A549 (cell line): ENCODE results near the gene DAO. TPM values are rescaled to one million over a fixed set of nuclear protein-coding genes. Genes with fewer than 3 reads are reported as not detected.

Source experiments
- ATAC-seq, 2 experiments: fragments of 200-7000 bp in 1 of 2; fragments of >200 bp in 1 of 2; cut with Nextera tagmentation in 1 of 2; cut with Tn5 transposase in 1 of 2; 3 replicates each; pipeline versions ENCODE4 v1.8.0 to v1.9.1; 2018 to 2020; ENCODE audit warnings: mild to moderate bottlenecking in 1 of 2, moderate library complexity in 1 of 2
- CTCF ChIA-PET: fragments of 300-600 bp; sonication (Branson Sonifier 250); formaldehyde crosslinking; extraction: SDS; loops from one replicate; lab custom pipeline; 2021; ENCODE audit warnings: antibody characterized with exemption, inconsistent platforms; lab: Yijun Ruan, JAX
- POLR2A ChIA-PET: fragments of 350-600 bp; formaldehyde crosslinking; extraction: SDS; loops from one replicate; lab custom pipeline; 2021; ENCODE audit warnings: antibody characterized with exemption, inconsistent platforms; lab: Yijun Ruan, JAX
- DNase-seq, 2 experiments: peaks; one replicate each; pipeline versions ENCODE4 v3.0.0 to v3.0.0-alpha.2; 2011 to 2016; ENCODE audit warnings: low read depth in 1 of 2, low spot score in 1 of 2
- FAIRE-seq: peaks from 2 replicates; lab custom pipeline; 2011; peaks lifted over from hg19 to GRCh38; lab: Jason Lieb, UNC
- H3K27ac ChIP-seq, 2 experiments: fragments of >200 bp; sonication (Bioruptor Twin); formaldehyde crosslinking; 3 replicates each; pipeline ENCODE4 v1.5.1; 2016 to 2017
- H3K4me1 ChIP-seq: fragments of >200 bp; sonication (Bioruptor Twin); formaldehyde crosslinking; 3 replicates; pipeline ENCODE4 v1.6.1; 2016
- H3K4me2 ChIP-seq: fragments of >200 bp; sonication (Bioruptor Twin); formaldehyde crosslinking; 3 replicates; pipeline ENCODE4 v1.6.1; 2016
- H3K4me3 ChIP-seq: fragments of >200 bp; sonication (Bioruptor Twin); formaldehyde crosslinking; 3 replicates; pipeline ENCODE4 v1.5.1; 2016
- H3K9me3 ChIP-seq: fragments of >200 bp; sonication (Bioruptor Twin); formaldehyde crosslinking; 3 replicates; pipeline ENCODE4 v1.6.1; 2016
- ATOH8 ChIP-seq: fragments of 250-450 bp; sonication (Bioruptor Pico); IDR thresholded peaks from 2 replicates; pipeline ENCODE4 v1.5.0; 2020; ENCODE audit warnings: low read depth, mild to moderate bottlenecking, moderate library complexity
- BHLHE40 ChIP-seq: IDR thresholded peaks from 2 replicates; pipeline ENCODE4 v1.6.1; 2012; ENCODE audit warnings: low read depth, low read length, inconsistent platforms
- CBX2 ChIP-seq: fragments of 200-600 bp; sonication (generic); IDR thresholded peaks from 2 replicates; pipeline ENCODE4 v1.6.1; 2016; ENCODE audit warnings: low read depth, mild to moderate bottlenecking, borderline replicate concordance
- CEBPB ChIP-seq, 2 experiments: fragments of >200 bp in 1 of 2; sonication (Bioruptor Twin) in 1 of 2; formaldehyde crosslinking in 1 of 2; IDR thresholded peaks; 2 replicates each; pipeline ENCODE4 v1.6.1; 2012 to 2016
- CHD2 ChIP-seq: fragments of 150-350 bp; IDR thresholded peaks from 2 replicates; pipeline ENCODE4 v1.6.1; 2014; ENCODE audit warnings: low read length; ENCODE audit not compliant: partially characterized antibody
- CTCF ChIP-seq: fragments of >200 bp; sonication (Bioruptor Twin); formaldehyde crosslinking; IDR thresholded peaks from 3 replicates; pipeline ENCODE4 v1.5.1; 2016
- EHF ChIP-seq: fragments of 250-450 bp; sonication (Bioruptor Pico); IDR thresholded peaks from 2 replicates; pipeline ENCODE4 v1.5.0; 2020; ENCODE audit warnings: mild to moderate bottlenecking
- EP300 ChIP-seq, 2 experiments: fragments of >200 bp; sonication (Bioruptor Twin); formaldehyde crosslinking; IDR thresholded peaks; 2 replicates in 1 of 2; 3 replicates in 1 of 2; pipeline ENCODE4 v1.6.1; 2016 to 2017
- FOSB ChIP-seq: fragments of 250-450 bp; sonication (Bioruptor Pico); IDR thresholded peaks from 2 replicates; pipeline ENCODE4 v1.5.0; 2020; ENCODE audit warnings: mild to moderate bottlenecking, moderate library complexity
- FOSL2 ChIP-seq, 2 experiments: fragments of 450-650 bp in 1 of 2; fragments of >200 bp in 1 of 2; sonication (Bioruptor Twin) in 1 of 2; formaldehyde crosslinking; IDR thresholded peaks; 2 replicates each; pipeline versions ENCODE4 v1.5.0 to v1.6.1; 2016 to 2020; ENCODE audit warnings: mild to moderate bottlenecking in 1 of 2, moderate library complexity in 1 of 2
- FOXS1 ChIP-seq: fragments of 250-450 bp; sonication (Bioruptor Pico); IDR thresholded peaks from 2 replicates; pipeline ENCODE4 v1.5.0; 2020; ENCODE audit warnings: mild to moderate bottlenecking, moderate library complexity
- HMGXB4 ChIP-seq: fragments of 250-450 bp; sonication (Bioruptor Pico); IDR thresholded peaks from 2 replicates; pipeline ENCODE4 v1.5.0; 2021; ENCODE audit warnings: mild to moderate bottlenecking, moderate library complexity, borderline replicate concordance
- HOXB5 ChIP-seq: fragments of 250-450 bp; sonication (Bioruptor Pico); IDR thresholded peaks from 2 replicates; pipeline ENCODE4 v1.5.0; 2020; ENCODE audit warnings: mild to moderate bottlenecking, moderate library complexity
- JUN ChIP-seq, 2 experiments: fragments of >200 bp; sonication (Bioruptor Twin); formaldehyde crosslinking; IDR thresholded peaks; 2 replicates in 1 of 2; 3 replicates in 1 of 2; pipeline ENCODE4 v1.6.1; 2016 to 2017
- JUNB ChIP-seq: fragments of >200 bp; sonication (Bioruptor Twin); formaldehyde crosslinking; IDR thresholded peaks from 2 replicates; pipeline ENCODE4 v1.6.1; 2016
- KDM5A ChIP-seq: fragments of 200-600 bp; sonication (generic); IDR thresholded peaks from 2 replicates; pipeline ENCODE4 v1.6.1; 2016; ENCODE audit warnings: antibody characterized with exemption, mild to moderate bottlenecking
- MAX ChIP-seq: IDR thresholded peaks from 2 replicates; pipeline ENCODE4 v1.6.1; 2012
- NR3C1 ChIP-seq: fragments of >200 bp; sonication (Bioruptor Twin); formaldehyde crosslinking; IDR thresholded peaks from 3 replicates; pipeline ENCODE4 v1.6.1; 2017
- PBX3 ChIP-seq: IDR thresholded peaks from 2 replicates; pipeline ENCODE4 v1.6.1; 2012
- PHF8 ChIP-seq: fragments of 200-600 bp; sonication (generic); IDR thresholded peaks from 2 replicates; pipeline ENCODE4 v1.6.1; 2016; ENCODE audit warnings: low read depth, mild to moderate bottlenecking, antibody characterized with exemption, moderate library complexity, borderline replicate concordance
- RAD21 ChIP-seq, 2 experiments: fragments of >200 bp in 1 of 2; sonication (Bioruptor Twin) in 1 of 2; formaldehyde crosslinking in 1 of 2; IDR thresholded peaks in 1 of 2; conservative IDR thresholded peaks in 1 of 2; 2 replicates in 1 of 2; 3 replicates in 1 of 2; pipeline ENCODE4 v1.6.1; 2012 to 2018; ENCODE audit warnings: inconsistent platforms in 1 of 2
- RARB ChIP-seq: fragments of 250-450 bp; sonication (Bioruptor Pico); IDR thresholded peaks from 2 replicates; pipeline ENCODE4 v1.8.0; 2021; ENCODE audit warnings: mild to moderate bottlenecking, moderate library complexity
- REST ChIP-seq: fragments of 200-600 bp; sonication (generic); IDR thresholded peaks from 2 replicates; pipeline ENCODE4 v1.6.1; 2016; ENCODE audit warnings: antibody characterized with exemption, mild to moderate bottlenecking, moderate library complexity
- RFX5 ChIP-seq: fragments of 450-650 bp; IDR thresholded peaks from 2 replicates; pipeline ENCODE4 v1.7.1; 2014; ENCODE audit warnings: antibody characterized with exemption, mild to moderate bottlenecking, moderate library complexity
- SMC3 ChIP-seq: fragments of >200 bp; sonication (Bioruptor Twin); formaldehyde crosslinking; IDR thresholded peaks from 3 replicates; pipeline ENCODE4 v1.6.1; 2018; ENCODE audit warnings: inconsistent platforms
- WGBS: methylation state at CpG from one replicate; pipeline ENCODE4 v1.1.6; 2017; ENCODE audit errors: missing lambda C conversion rate; 5-methylcytosine and 5-hydroxymethylcytosine counted together
- polyA plus RNA-seq, 4 experiments: library from polyadenylated mRNA; depleted of rRNA in 3 of 4; stranded (reverse); fragments of >200 nt; fragmentation: RNase III in 1 of 4; extraction: RNeasy Plus Mini Kit Qiagen cat#74134 plus additional on column Dnase treatment in 1 of 4; gene quantifications; 2 replicates in 3 of 4; 3 replicates in 1 of 4; pipeline ENCODE4 v1.2.3, GENCODE V29; 2011 to 2017

DAO gene
- polyA plus RNA-seq, 2 of the 4 experiments (the other 2 are of a cell fraction) = not detected

- DNase-seq = peak in 1 of 2 experiments; percentile 82
- ATAC-seq = peak; percentile 48 to 54
- CTCF ChIA-PET = interaction anchor here (0.7 to 9.0 kb wide), 5 partner anchors 16 to 190 kb away, joined by 3 to 66 read pairs (median 5); no protein-coding TSS in a partner anchor
- Histone ChIP-seq H3K9me3 (peaks cover 5% of the 10 kb centered on the region; the same call in 1 of the 3 replicates), H3K27ac (peak overlapping the region; percentile 95), H3K4me2 (peak overlapping the region; percentile 77), H3K4me3 (no peak overlapping the region), H3K4me1 (peaks cover 73% of the 10 kb centered on the region)
- WGBS = 61% methylated on average over 1 of the region's 1 CpG
- TF ChIP-seq JUNB = peak; percentile 69; the same call in 1 of the 2 replicates
- peak; percentile 70; the same call in 1 of the 2 replicates for TF ChIP-seq FOSB (CRISPR knock-in tag)
- TF ChIP-seq RAD21 (conservative IDR thresholded peaks at IDR 0.05 in 1 of 2, IDR thresholded peaks at IDR 0.05 in 1 of 2) = peak; percentile 67 to 68
- no peak for TF ChIP-seq BHLHE40
- peak; percentile 18; the same call in 1 of the 2 replicates for TF ChIP-seq HOXB5 (CRISPR knock-in tag)
- TF ChIP-seq EHF (CRISPR knock-in tag) = no peak
- peak; percentile 64 for TF ChIP-seq CTCF
- no peak for TF ChIP-seq JUN (IDR thresholded peaks at IDR 0.05)
- TF ChIP-seq FOXS1 (CRISPR knock-in tag) = peak; percentile 23; the same call in 1 of the 2 replicates
- FAIRE-seq = no peak
- POLR2A ChIA-PET = no interaction called here
These were observed 25.9 kb upstream of the DAO start for GRCh38 chr12:108853981-108854446.

GRCh38 chr12:108854451-108855283, 25.2 kb upstream of the DAO start:
- FAIRE-seq = no peak
- ChIA-PET POLR2A (no interaction called here), CTCF (no interaction called here)
- Histone ChIP-seq H3K4me1 (peaks cover 71% of the 10 kb centered on the region), H3K4me3 (peak overlapping the region; percentile 78; the same call in 1 of the 3 replicates), H3K9me3 (peaks cover 5% of the 10 kb centered on the region; the same call in 1 of the 3 replicates), H3K4me2 (peak overlapping the region; percentile 77), H3K27ac (peak overlapping the region; percentile 95)
- peak; percentile 54 to 56 for ATAC-seq
- peak; percentile 75 to 96 for DNase-seq
- WGBS = 34% methylated on average over 13 of the region's 13 CpGs
- TF ChIP-seq KDM5A = no peak
- no peak for TF ChIP-seq CHD2
- TF ChIP-seq MAX = peak; percentile 51
- TF ChIP-seq NR3C1 = no peak
- TF ChIP-seq PBX3 = no peak
- peak in 1 of 2 experiments; percentile 66; a peak in 1 of 4 replicates for TF ChIP-seq CEBPB (IDR thresholded peaks at IDR 0.05)
- peak; percentile 40 to 70; a peak in 3 of 5 replicates for TF ChIP-seq EP300 (IDR thresholded peaks at IDR 0.05)
- peak; percentile 66; the same call in 1 of the 2 replicates for TF ChIP-seq ATOH8
- TF ChIP-seq SMC3 = no peak
- no peak for TF ChIP-seq REST
- TF ChIP-seq PHF8 = no peak
- no peak for TF ChIP-seq CBX2
- no peak for TF ChIP-seq RARB (CRISPR knock-in tag)
- peak; percentile 71 for TF ChIP-seq JUNB
- 0 out of 2 replicates have a peak, but pooled peaks have one; percentile 47 for TF ChIP-seq HMGXB4
- peak; percentile 87; the same call in 1 of the 2 replicates for TF ChIP-seq FOSL2 (IDR thresholded peaks at IDR 0.05)
- TF ChIP-seq FOSL2 (CRISPR knock-in tag; IDR thresholded peaks at IDR 0.05) = peak; percentile 93
- TF ChIP-seq RFX5 = no peak
